Ishikawa (cell line): Measurements from ENCODE around the gene CREBRF.

Source experiments
- CEBPB ChIP-seq: IDR thresholded peaks from 2 replicates; pipeline ENCODE4 v1.6.1; 2012
- CREB1 ChIP-seq: IDR thresholded peaks from 2 replicates; pipeline ENCODE4 v1.6.1; 2012; ENCODE audit warnings: low read depth
- EGR1 ChIP-seq: IDR thresholded peaks from 2 replicates; pipeline ENCODE4 v1.6.1; 2012
- EP300 ChIP-seq: IDR thresholded peaks from 2 replicates; pipeline ENCODE4 v1.6.1; 2012; ENCODE audit warnings: borderline replicate concordance
- FOXM1 ChIP-seq: IDR thresholded peaks from 2 replicates; pipeline ENCODE4 v1.6.1; 2012; ENCODE audit warnings: low read depth, borderline replicate concordance
- NFIC ChIP-seq: IDR thresholded peaks from 2 replicates; pipeline ENCODE4 v1.6.1; 2012
- RAD21 ChIP-seq: IDR thresholded peaks from 2 replicates; pipeline ENCODE4 v1.6.1; 2012; ENCODE audit warnings: low read depth
- TAF1 ChIP-seq: IDR thresholded peaks from 2 replicates; pipeline ENCODE4 v1.6.1; 2012; ENCODE audit warnings: low read depth, mild to moderate bottlenecking
- TCF12 ChIP-seq: IDR thresholded peaks from 2 replicates; pipeline ENCODE4 v1.6.1; 2012; ENCODE audit warnings: low read depth
- TEAD4 ChIP-seq: IDR thresholded peaks from 2 replicates; pipeline ENCODE4 v1.6.1; 2012
- YY1 ChIP-seq: IDR thresholded peaks from 2 replicates; pipeline ENCODE4 v1.6.1; 2012; ENCODE audit warnings: low read depth
- TF ChIP-seq, protein P1 (sequence below): IDR thresholded peaks from 2 replicates; pipeline ENCODE4 v1.6.1; 2012
- TF ChIP-seq, protein P2 (sequence below): IDR thresholded peaks from 2 replicates; pipeline ENCODE4 v1.6.1; 2012; ENCODE audit warnings: low read depth, mild to moderate bottlenecking
- TF ChIP-seq, protein P3 (sequence below): IDR thresholded peaks from 2 replicates; pipeline ENCODE4 v1.6.1; 2012

DNA sequence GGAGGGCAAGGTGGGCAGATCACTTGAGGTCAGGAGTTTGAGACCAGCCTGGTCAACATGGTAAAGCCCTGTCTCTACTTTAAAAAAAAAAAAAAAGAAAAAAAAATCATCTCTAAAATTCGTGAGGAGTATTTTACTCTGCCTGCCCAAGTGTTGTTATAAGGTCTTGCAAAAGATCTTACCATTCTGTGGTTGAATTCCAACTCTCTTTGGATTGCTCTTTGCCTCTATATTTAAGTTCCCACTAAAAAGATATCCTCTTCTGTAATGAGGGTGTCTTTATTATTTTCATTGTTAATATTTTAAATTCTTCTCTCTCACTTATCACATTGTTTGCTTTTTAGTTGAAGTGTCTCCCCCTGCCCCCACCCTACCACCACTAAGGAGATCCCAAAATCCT lies 33.4 kb downstream of the CREBRF start:
- no peak for TF ChIP-seq NFIC
- TF ChIP-seq FOXM1: no peak
- TF ChIP-seq YY1: no peak
- no peak for TF ChIP-seq TAF1
- TF ChIP-seq RAD21: no peak
- TF ChIP-seq, protein P1, sequence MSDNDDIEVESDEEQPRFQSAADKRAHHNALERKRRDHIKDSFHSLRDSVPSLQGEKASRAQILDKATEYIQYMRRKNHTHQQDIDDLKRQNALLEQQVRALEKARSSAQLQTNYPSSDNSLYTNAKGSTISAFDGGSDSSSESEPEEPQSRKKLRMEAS: no peak
- no peak for TF ChIP-seq EP300
- TF ChIP-seq CEBPB: no peak
- TF ChIP-seq TCF12: no peak
- TF ChIP-seq, protein P2, sequence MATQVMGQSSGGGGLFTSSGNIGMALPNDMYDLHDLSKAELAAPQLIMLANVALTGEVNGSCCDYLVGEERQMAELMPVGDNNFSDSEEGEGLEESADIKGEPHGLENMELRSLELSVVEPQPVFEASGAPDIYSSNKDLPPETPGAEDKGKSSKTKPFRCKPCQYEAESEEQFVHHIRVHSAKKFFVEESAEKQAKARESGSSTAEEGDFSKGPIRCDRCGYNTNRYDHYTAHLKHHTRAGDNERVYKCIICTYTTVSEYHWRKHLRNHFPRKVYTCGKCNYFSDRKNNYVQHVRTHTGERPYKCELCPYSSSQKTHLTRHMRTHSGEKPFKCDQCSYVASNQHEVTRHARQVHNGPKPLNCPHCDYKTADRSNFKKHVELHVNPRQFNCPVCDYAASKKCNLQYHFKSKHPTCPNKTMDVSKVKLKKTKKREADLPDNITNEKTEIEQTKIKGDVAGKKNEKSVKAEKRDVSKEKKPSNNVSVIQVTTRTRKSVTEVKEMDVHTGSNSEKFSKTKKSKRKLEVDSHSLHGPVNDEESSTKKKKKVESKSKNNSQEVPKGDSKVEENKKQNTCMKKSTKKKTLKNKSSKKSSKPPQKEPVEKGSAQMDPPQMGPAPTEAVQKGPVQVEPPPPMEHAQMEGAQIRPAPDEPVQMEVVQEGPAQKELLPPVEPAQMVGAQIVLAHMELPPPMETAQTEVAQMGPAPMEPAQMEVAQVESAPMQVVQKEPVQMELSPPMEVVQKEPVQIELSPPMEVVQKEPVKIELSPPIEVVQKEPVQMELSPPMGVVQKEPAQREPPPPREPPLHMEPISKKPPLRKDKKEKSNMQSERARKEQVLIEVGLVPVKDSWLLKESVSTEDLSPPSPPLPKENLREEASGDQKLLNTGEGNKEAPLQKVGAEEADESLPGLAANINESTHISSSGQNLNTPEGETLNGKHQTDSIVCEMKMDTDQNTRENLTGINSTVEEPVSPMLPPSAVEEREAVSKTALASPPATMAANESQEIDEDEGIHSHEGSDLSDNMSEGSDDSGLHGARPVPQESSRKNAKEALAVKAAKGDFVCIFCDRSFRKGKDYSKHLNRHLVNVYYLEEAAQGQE: no peak
- TF ChIP-seq EGR1: no peak
- no peak for TF ChIP-seq CREB1
- no peak for TF ChIP-seq TEAD4
- TF ChIP-seq, protein P3, sequence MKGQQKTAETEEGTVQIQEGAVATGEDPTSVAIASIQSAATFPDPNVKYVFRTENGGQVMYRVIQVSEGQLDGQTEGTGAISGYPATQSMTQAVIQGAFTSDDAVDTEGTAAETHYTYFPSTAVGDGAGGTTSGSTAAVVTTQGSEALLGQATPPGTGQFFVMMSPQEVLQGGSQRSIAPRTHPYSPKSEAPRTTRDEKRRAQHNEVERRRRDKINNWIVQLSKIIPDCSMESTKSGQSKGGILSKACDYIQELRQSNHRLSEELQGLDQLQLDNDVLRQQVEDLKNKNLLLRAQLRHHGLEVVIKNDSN: no peak
